MCF 10A (cell line): Measurements from ENCODE around the gene ATPAF1. TPM values are rescaled to one million over a fixed set of nuclear protein-coding genes. Genes with fewer than 3 reads are reported as not detected.

Experiments used
- BruUV-seq: library from RNA; stranded (reverse); fragments of 400-500 nt; replicated peaks from 2 replicates; lab custom pipeline; 2021; lab: Mats Ljungman, UMichigan
- CTCF ChIA-PET: fragments of 300-600 bp; sonication (Branson Sonifier 250); formaldehyde crosslinking; extraction: SDS; loops from one replicate; lab custom pipeline; 2021; ENCODE audit warnings: antibody characterized with exemption, inconsistent platforms; lab: Yijun Ruan, JAX
- POLR2A ChIA-PET: fragments of 300-600, 350-650 bp; sonication (Branson Sonifier 250); formaldehyde crosslinking; extraction: SDS; loops from one replicate; lab custom pipeline; 2020; ENCODE audit warnings: antibody characterized with exemption, inconsistent platforms; lab: Yijun Ruan, JAX
- DNase-seq: peaks from one replicate; pipeline ENCODE4 v3.0.0-alpha.2; 2018; ENCODE audit not compliant: unreplicated experiment
- H3K27ac Mint-ChIP-seq: one replicate; pipeline ENCODE4 v1.8.0; 2022; ENCODE audit warnings: mild to moderate bottlenecking, low read depth, mixed read lengths; ENCODE audit not compliant: unreplicated experiment
- H3K27me3 Mint-ChIP-seq: one replicate; pipeline ENCODE4 v1.8.0; 2022; ENCODE audit warnings: mixed read lengths; ENCODE audit not compliant: insufficient read depth, unreplicated experiment
- H3K36me3 Mint-ChIP-seq: one replicate; pipeline ENCODE4 v1.8.0; 2022; ENCODE audit warnings: mild to moderate bottlenecking, moderate library complexity, mixed read lengths; ENCODE audit not compliant: insufficient read depth, unreplicated experiment
- H3K4me1 Mint-ChIP-seq: one replicate; pipeline ENCODE4 v1.8.0; 2022; ENCODE audit warnings: mixed read lengths; ENCODE audit not compliant: insufficient read depth, unreplicated experiment
- H3K4me3 Mint-ChIP-seq: one replicate; pipeline ENCODE4 v1.8.0; 2022; ENCODE audit warnings: mild to moderate bottlenecking, moderate library complexity, mixed read lengths; ENCODE audit not compliant: unreplicated experiment
- H3K9me3 Mint-ChIP-seq: one replicate; pipeline ENCODE4 v1.8.0; 2022; ENCODE audit warnings: mixed read lengths; ENCODE audit not compliant: unreplicated experiment
- intact Hi-C: fragments of 100-400 bp; cut with micrococcal nuclease; formaldehyde crosslinking; loops from 2 replicates; pipeline ENCODE4 v1.14.1; 2022
- total RNA-seq: library from RNA; stranded (reverse); gene quantifications from 2 replicates; pipeline ENCODE4 v1.2.3, GENCODE V29; 2022
- TF ChIP-seq, protein P1 (sequence below): fragments of 200-600 bp; IDR thresholded peaks from one replicate; pipeline ENCODE4 v1.8.0; 2022; ENCODE audit warnings: antibody characterized with exemption, mild to moderate bottlenecking; ENCODE audit not compliant: unreplicated experiment

The ATPAF1 gene
- total RNA-seq, 1 experiment from 2014 or later: 43.2 TPM

DNA sequence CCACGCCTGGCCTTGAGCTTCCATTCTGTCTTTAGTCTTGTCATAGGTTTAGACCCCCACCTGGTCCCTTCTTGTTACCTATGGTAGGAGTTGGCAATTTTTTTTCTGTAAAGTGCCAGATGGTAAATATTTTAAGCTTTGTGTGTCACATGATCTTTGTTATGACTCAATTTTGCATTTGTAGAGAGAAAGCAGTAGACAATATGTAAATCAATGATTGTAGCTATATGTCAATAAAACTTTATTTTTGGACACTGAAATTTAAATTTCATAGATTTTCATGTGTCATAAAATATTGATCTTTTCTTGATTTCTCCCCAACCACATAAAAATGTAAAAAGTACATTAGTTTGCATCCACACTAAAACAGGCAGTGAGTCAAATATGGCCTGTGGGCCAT is 72.1 kb downstream of the ATPAF1 start:
- Mint-ChIP-seq H3K9me3 (no peaks in the 10 kb centered on the region), H3K4me1 (peaks cover 14% of the 10 kb centered on the region), H3K27ac (no peak overlapping the region), H3K27me3 (no peaks in the 10 kb centered on the region), H3K36me3 (peaks cover 31% of the 10 kb centered on the region), H3K4me3 (no peak overlapping the region)
- no peak for DNase-seq
- BruUV-seq: no TSS peak
- intact Hi-C loops: no loop called here
- TF ChIP-seq, protein P1, sequence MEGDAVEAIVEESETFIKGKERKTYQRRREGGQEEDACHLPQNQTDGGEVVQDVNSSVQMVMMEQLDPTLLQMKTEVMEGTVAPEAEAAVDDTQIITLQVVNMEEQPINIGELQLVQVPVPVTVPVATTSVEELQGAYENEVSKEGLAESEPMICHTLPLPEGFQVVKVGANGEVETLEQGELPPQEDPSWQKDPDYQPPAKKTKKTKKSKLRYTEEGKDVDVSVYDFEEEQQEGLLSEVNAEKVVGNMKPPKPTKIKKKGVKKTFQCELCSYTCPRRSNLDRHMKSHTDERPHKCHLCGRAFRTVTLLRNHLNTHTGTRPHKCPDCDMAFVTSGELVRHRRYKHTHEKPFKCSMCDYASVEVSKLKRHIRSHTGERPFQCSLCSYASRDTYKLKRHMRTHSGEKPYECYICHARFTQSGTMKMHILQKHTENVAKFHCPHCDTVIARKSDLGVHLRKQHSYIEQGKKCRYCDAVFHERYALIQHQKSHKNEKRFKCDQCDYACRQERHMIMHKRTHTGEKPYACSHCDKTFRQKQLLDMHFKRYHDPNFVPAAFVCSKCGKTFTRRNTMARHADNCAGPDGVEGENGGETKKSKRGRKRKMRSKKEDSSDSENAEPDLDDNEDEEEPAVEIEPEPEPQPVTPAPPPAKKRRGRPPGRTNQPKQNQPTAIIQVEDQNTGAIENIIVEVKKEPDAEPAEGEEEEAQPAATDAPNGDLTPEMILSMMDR: no peak
- CTCF ChIA-PET: interaction anchor here (0.6 to 0.8 kb wide), 4 partner anchors 8 to 149 kb away, joined by 3 read pairs; partner anchors contain the start of gene MKNK1
- POLR2A ChIA-PET: interaction anchor here (1.1 kb wide), 1 partner anchor 19 kb away, joined by 3 read pairs; no protein-coding TSS in a partner anchor

DNA sequence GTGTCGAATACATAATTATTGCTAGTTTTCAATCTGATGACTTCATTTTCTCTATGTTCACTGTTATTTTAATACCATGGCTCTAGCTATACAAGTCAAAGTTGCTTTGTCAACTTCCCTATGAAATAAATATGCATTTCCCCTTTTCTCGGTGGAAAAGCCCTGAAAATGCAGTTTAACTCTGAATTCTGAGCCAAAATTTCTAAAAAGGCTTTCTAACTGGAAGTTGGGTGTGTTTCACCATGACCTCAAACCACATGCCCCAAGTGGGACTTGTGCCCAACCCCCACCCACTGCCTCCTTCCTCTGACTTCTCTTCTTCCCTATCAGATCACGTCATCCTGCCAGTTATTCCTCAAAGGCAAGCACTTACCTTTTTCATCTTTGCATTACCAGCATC is 73.0 kb downstream of the ATPAF1 start:
- peaks cover 36% of the 10 kb centered on the region for H3K36me3 Mint-ChIP-seq
- DNase-seq: no peak
- CTCF ChIA-PET: interaction anchor here (0.8 to 1.2 kb wide), 2 partner anchors 20 to 732 kb away, joined by 3 read pairs; no protein-coding TSS in a partner anchor
- peaks cover 13% of the 10 kb centered on the region for H3K4me1 Mint-ChIP-seq
- TF ChIP-seq, protein P1: no peak
- BruUV-seq: no TSS peak
- H3K9me3 Mint-ChIP-seq: no peaks in the 10 kb centered on the region
- no peak overlapping the region for H3K27ac Mint-ChIP-seq
- POLR2A ChIA-PET: no interaction called here
- no peaks in the 10 kb centered on the region for H3K27me3 Mint-ChIP-seq
- intact Hi-C loops: no loop called here
- no peak overlapping the region for H3K4me3 Mint-ChIP-seq

DNA sequence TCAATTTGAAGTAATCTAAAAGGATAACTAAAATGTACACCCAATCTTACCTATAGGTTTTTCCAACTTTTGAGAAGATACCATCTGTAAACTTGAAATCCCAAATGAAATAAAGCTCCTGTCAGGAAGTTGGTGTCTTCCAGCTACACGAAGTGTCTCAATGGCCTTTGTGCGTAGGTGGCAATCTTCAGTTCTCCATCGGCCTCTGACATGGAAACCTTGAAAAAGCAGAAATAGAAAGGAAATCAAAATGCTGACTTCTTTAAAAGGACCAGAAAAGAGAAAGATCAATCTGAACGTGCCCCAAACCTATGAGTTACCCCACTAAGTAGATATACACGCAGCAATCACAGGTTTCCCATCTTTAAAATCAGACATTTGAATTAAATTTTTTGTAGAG is 74.1 kb downstream of the ATPAF1 start:
- Mint-ChIP-seq H3K27ac (no peak overlapping the region), H3K27me3 (no peaks in the 10 kb centered on the region), H3K4me1 (peaks cover 7% of the 10 kb centered on the region), H3K4me3 (no peak overlapping the region), H3K9me3 (no peaks in the 10 kb centered on the region), H3K36me3 (peaks cover 36% of the 10 kb centered on the region)
- no peak for DNase-seq
- intact Hi-C loops: no loop called here
- ChIA-PET CTCF (interaction anchor here (0.6 to 1.2 kb wide), 3 partner anchors 9 to 70 kb away, joined by 3 to 4 read pairs (median 3); no protein-coding TSS in a partner anchor), POLR2A (interaction anchor here (0.6 to 2.2 kb wide), 2 partner anchors 9 to 116 kb away, joined by 3 to 13 read pairs; partner anchors contain the start of gene MKNK1)
- BruUV-seq: no TSS peak
- TF ChIP-seq, protein P1: no peak

DNA sequence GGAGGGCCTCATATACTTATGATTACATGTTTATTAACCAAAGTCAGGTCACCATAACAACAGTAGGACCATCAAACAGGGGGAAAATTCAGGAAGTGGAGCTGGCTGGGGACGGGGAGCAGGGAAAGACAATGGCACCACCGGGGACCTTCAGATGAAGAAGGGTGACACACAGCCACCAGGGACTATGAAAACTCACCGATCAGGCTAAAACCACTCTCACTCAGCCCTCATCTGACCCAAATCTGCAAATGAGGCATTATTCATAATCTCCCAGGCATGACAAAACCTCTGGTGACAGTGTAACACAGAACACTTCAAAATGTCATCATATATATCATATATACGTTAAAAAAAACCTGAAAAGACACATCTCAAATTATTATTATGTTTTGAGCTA is 75.3 kb downstream of the ATPAF1 start:
- no TSS peak for BruUV-seq
- TF ChIP-seq, protein P1: no peak
- CTCF ChIA-PET: interaction anchor here (0.6 to 1.2 kb wide), 2 partner anchors 10 to 67 kb away, joined by 3 read pairs; no protein-coding TSS in a partner anchor
- POLR2A ChIA-PET: interaction anchor here (2.2 kb wide), 1 partner anchor 11 kb away, joined by 13 read pairs; the partner anchor contains the start of gene MKNK1
- no peaks in the 10 kb centered on the region for H3K9me3 Mint-ChIP-seq
- peaks cover 36% of the 10 kb centered on the region for H3K36me3 Mint-ChIP-seq
- H3K4me3 Mint-ChIP-seq: no peak overlapping the region
- DNase-seq: no peak
- intact Hi-C loops: no loop called here
- H3K27me3 Mint-ChIP-seq: no peaks in the 10 kb centered on the region
- H3K27ac Mint-ChIP-seq: no peak overlapping the region
- peaks cover 7% of the 10 kb centered on the region for H3K4me1 Mint-ChIP-seq
